K562 (cell line): Measurements from ENCODE around the gene ST3GAL3.

ENCODE experiments used
- CTCF ChIP-seq, 3 experiments: IDR thresholded peaks in 2 of 3; conservative IDR thresholded peaks in 1 of 3; 2 replicates each; pipeline ENCODE4 v1.5.1; 2011 to 2012; ENCODE audit warnings: low read length in 3 of 3, mild to moderate bottlenecking in 3 of 3, control low read depth in 2 of 3, improper control_type of control experiment in 1 of 3, inconsistent platforms in 1 of 3, low read depth in 1 of 3, mixed read lengths in 1 of 3, moderate library complexity in 1 of 3; ENCODE audit not compliant: insufficient read depth in 2 of 3
- JUN ChIP-seq, 2 experiments: sonication (generic) in 1 of 2; formaldehyde crosslinking in 1 of 2; IDR thresholded peaks; 2 replicates each; pipeline versions ENCODE4 v1.6.1 to v1.8.0; 2012 to 2022; ENCODE audit warnings: borderline replicate concordance in 2 of 2, mild to moderate bottlenecking in 2 of 2, improper control_type of control experiment in 1 of 2, low read depth in 1 of 2, low read length in 1 of 2, missing genetic modification reagents in 1 of 2
- POLR2A ChIP-seq: fragments of 450-650 bp; conservative IDR thresholded peaks from 2 replicates; pipeline ENCODE4 v1.6.1; 2016
- RCOR1 ChIP-seq, 2 experiments: IDR thresholded peaks; 2 replicates each; pipeline ENCODE4 v1.6.1; 2012; ENCODE audit warnings: low read depth in 2 of 2, low read length in 2 of 2, borderline replicate concordance in 1 of 2, improper control_type of control experiment in 1 of 2
- TBL1XR1 ChIP-seq, 2 experiments: IDR thresholded peaks; 2 replicates each; pipeline ENCODE4 v1.6.1; 2012; ENCODE audit warnings: improper control_type of control experiment in 2 of 2, low read length in 2 of 2, mild to moderate bottlenecking in 1 of 2
- ZNF668 ChIP-seq: fragments of 250-450 bp; sonication (Bioruptor Pico); IDR thresholded peaks from 2 replicates; pipeline ENCODE4 v1.8.0; 2022; ENCODE audit warnings: mild to moderate bottlenecking, inconsistent platforms

- TF ChIP-seq ZNF668 (CRISPR knock-in tag), result no peak
- TF ChIP-seq RCOR1 (IDR thresholded peaks at IDR 0.05; ENCODE audit: borderline replicate concordance in 1 of 2, low read depth in 2 of 2, low read length in 2 of 2), result no peak
- TF ChIP-seq POLR2A, result no peak
- TF ChIP-seq JUN (IDR thresholded peaks at IDR 0.05; ENCODE audit: borderline replicate concordance, low read depth, low read length), result no peak
- no peak for TF ChIP-seq JUN (CRISPR knock-in tag; IDR thresholded peaks at IDR 0.05; ENCODE audit: borderline replicate concordance)
- TF ChIP-seq CTCF (IDR thresholded peaks at IDR 0.05 in 2 of 3, conservative IDR thresholded peaks at IDR 0.05 in 1 of 3; ENCODE audit: insufficient read depth in 2 of 3, low read depth in 1 of 3, low read length in 3 of 3), result no peak
- no peak for TF ChIP-seq TBL1XR1 (IDR thresholded peaks at IDR 0.05; ENCODE audit: low read length in 2 of 2)
These were observed 207.5 kb downstream of the ST3GAL3 start for GRCh38 chr1:43914576-43915525.
